ENCODE results near the gene CYTH2. TPM values are rescaled to one million over a fixed set of nuclear protein-coding genes. Genes with fewer than 3 reads are reported as not detected.

Gene CYTH2
- total and polyA plus RNA-seq, 2 of the 8 experiments (the other 6 are each of a cell fraction or from before 2014, with no cell fraction given), result 43.7 to 71.4 TPM

GRCh38 chr19:48510421-48511268 is 41.5 kb downstream of the CYTH2 start:
- H3K23me2 ChIP-seq (ENCODE audit: low read depth, low read length), result peaks cover 25% of the 10 kb centered on the region
- no peaks in the 10 kb centered on the region for H3K79me1 ChIP-seq (ENCODE audit: low read depth, low read length)
- H4K8ac ChIP-seq (ENCODE audit: extremely low read depth, insufficient read depth, low read length), result peak overlapping the region; percentile 76
- ChIA-PET POLR2A (ENCODE audit: partially characterized antibody) (interaction anchor here (1.2 to 9.5 kb wide), 8 partner anchors 14 to 121 kb away, joined by 3 to 59 read pairs (median 4); partner anchors contain the start of genes FAM83E, RPL18 and SPHK2), CTCF (ENCODE audit: partially characterized antibody) (interaction anchor here (0.7 to 9.6 kb wide), 6 partner anchors 23 to 77 kb away, joined by 3 to 353 read pairs (median 4); no protein-coding TSS in a partner anchor)
- H2AK5ac ChIP-seq (ENCODE audit: low read depth, low read length), result no peak overlapping the region
- FAIRE-seq, result peak; percentile 57
- H2BK5ac ChIP-seq (ENCODE audit: low read depth, low read length), result no peak overlapping the region; the same call in 1 of the 2 replicates
- H3K4me2 ChIP-seq (ENCODE audit: insufficient read depth in 1 of 2, low read depth in 2 of 2, low read length in 2 of 2), result peak overlapping the region; percentile 91 to 98
- H3K23ac ChIP-seq (ENCODE audit: insufficient read length), result no peak overlapping the region
- H3K79me2 ChIP-seq (ENCODE audit: control insufficient read depth in 1 of 2, insufficient read depth in 2 of 2, low read length in 2 of 2), result no peaks in the 10 kb centered on the region
- 6% methylated on average over 23 of the region's 24 CpGs; no CpG with 5 or more reads in 1 of the 2 experiments for WGBS, 2 experiments (ENCODE audit: extremely low coverage in 1 of 2, insufficient coverage in 1 of 2, insufficient read length in 1 of 2, insufficient replicate concordance in 2 of 2, low coverage in 1 of 2, low lambda C conversion rate in 2 of 2, missing lambda C conversion rate in 1 of 2)
- peak overlapping the region; percentile 14 for H3K4ac ChIP-seq (replicated peaks; ENCODE audit: insufficient read length, low read depth, low read length)
- no peaks in the 10 kb centered on the region for H3K36me3 ChIP-seq (ENCODE audit: control insufficient read depth in 2 of 4, insufficient read depth in 4 of 4, low read length in 3 of 4)
- H3K4me3 ChIP-seq (ENCODE audit: extremely low read depth in 1 of 4, insufficient read depth in 2 of 4, low read depth in 3 of 4, low read length in 4 of 4), result peak overlapping the region; percentile 42 to 65 (median 60)
- H3K14ac ChIP-seq (ENCODE audit: insufficient read length), result no peak overlapping the region
- no peak overlapping the region for H2BK15ac ChIP-seq (ENCODE audit: low read length)
- no peak overlapping the region for H2BK20ac ChIP-seq (ENCODE audit: low read length)
- peak overlapping the region; percentile 34 for H4K91ac ChIP-seq (replicated peaks; ENCODE audit: insufficient read length, low read length)
- H3K9me3 ChIP-seq (ENCODE audit: insufficient read depth in 2 of 2, low read depth in 1 of 2, low read length in 1 of 2), result no peaks in the 10 kb centered on the region
- peak overlapping the region; percentile 42 for H4K5ac ChIP-seq (ENCODE audit: insufficient read length, low read depth, low read length)
- H3K9ac ChIP-seq (replicated peaks in 1 of 4; ENCODE audit: extremely low read depth in 1 of 4, low read depth in 3 of 4, low read length in 3 of 4), result no peak overlapping the region
- peak overlapping the region; percentile 95 for H2AFZ ChIP-seq (ENCODE audit: low read length)
- no peak overlapping the region for H3K27ac ChIP-seq (ENCODE audit: low read depth, low read length)
- DNase-seq (ENCODE audit: low read depth in 1 of 2, low spot score in 2 of 2), result peak in 1 of 2 experiments; percentile 94
- H2BK12ac ChIP-seq (ENCODE audit: low read depth, low read length), result no peak overlapping the region
- peaks cover 0 to 12% (median 9%) of the 10 kb centered on the region in 4 experiments; a peak in 4 of 7 replicates for H3K27me3 ChIP-seq (replicated peaks in 1 of 4; ENCODE audit: control insufficient read depth in 3 of 4, extremely low read depth in 1 of 4, insufficient read depth in 3 of 4, low read length in 3 of 4)
- H4K20me1 ChIP-seq (replicated peaks in 1 of 2; ENCODE audit: control insufficient read depth in 1 of 2, insufficient read depth in 2 of 2, low read length in 2 of 2), result peaks cover 0 to 5% of the 10 kb centered on the region in 2 experiments
- H3K4me1 ChIP-seq (replicated peaks in 1 of 4; ENCODE audit: control insufficient read depth in 3 of 4, insufficient read depth in 4 of 4, low read length in 3 of 4), result peaks cover 0 to 20% (median 10%) of the 10 kb centered on the region in 4 experiments; a peak in 5 of 7 replicates
- H3K18ac ChIP-seq (ENCODE audit: extremely low read depth, low read length), result no peak overlapping the region; the same call in 1 of the 2 replicates
- H3K56ac ChIP-seq (replicated peaks; ENCODE audit: insufficient read length, low read depth, low read length), result no peak overlapping the region
- no peak overlapping the region for H2BK120ac ChIP-seq (replicated peaks; ENCODE audit: low read depth, low read length)
- TF ChIP-seq SIX5 (IDR thresholded peaks at IDR 0.05; ENCODE audit: low read depth, low read length), result peak; percentile 97
- TF ChIP-seq CBX5 (IDR thresholded peaks at IDR 0.05; ENCODE audit: low read depth, low read length), result no peak
- 0 out of 2 replicates have a peak, but pooled peaks have one; percentile 28 for TF ChIP-seq JUND (IDR thresholded peaks at IDR 0.05; ENCODE audit: low read length)
- TF ChIP-seq EP300 (IDR thresholded peaks at IDR 0.05; ENCODE audit: borderline replicate concordance in 1 of 2, low read depth in 2 of 2, low read length in 2 of 2), result no peak
- no peak for TF ChIP-seq KDM5A (IDR thresholded peaks at IDR 0.05; ENCODE audit: low read length)
- TF ChIP-seq CREB1 (IDR thresholded peaks at IDR 0.05), result peak; percentile 25; the same call in 1 of the 2 replicates
- no peak for TF ChIP-seq HDAC2 (IDR thresholded peaks at IDR 0.05; ENCODE audit: borderline replicate concordance in 1 of 2, low read depth in 2 of 2, low read length in 2 of 2)
- TF ChIP-seq KDM4A (IDR thresholded peaks at IDR 0.05; ENCODE audit: low read depth, low read length, severe bottlenecking), result peak; percentile 15
- no peak for TF ChIP-seq JUN (IDR thresholded peaks at IDR 0.05; ENCODE audit: low read depth, low read length)
- TF ChIP-seq EZH2 (IDR thresholded peaks at IDR 0.05; ENCODE audit: low read depth, low read length, severe bottlenecking), result no peak
- TF ChIP-seq SP2 (IDR thresholded peaks at IDR 0.05; ENCODE audit: low read length), result no peak
